ENCODE data around the gene PTH1R. TPM values are rescaled to one million over a fixed set of nuclear protein-coding genes. Genes with fewer than 3 reads are reported as not detected.

The PTH1R gene
- total RNA-seq, 4 donors from 2014 or later: 1.1 to 4.2 (median 3.0) TPM

DNA sequence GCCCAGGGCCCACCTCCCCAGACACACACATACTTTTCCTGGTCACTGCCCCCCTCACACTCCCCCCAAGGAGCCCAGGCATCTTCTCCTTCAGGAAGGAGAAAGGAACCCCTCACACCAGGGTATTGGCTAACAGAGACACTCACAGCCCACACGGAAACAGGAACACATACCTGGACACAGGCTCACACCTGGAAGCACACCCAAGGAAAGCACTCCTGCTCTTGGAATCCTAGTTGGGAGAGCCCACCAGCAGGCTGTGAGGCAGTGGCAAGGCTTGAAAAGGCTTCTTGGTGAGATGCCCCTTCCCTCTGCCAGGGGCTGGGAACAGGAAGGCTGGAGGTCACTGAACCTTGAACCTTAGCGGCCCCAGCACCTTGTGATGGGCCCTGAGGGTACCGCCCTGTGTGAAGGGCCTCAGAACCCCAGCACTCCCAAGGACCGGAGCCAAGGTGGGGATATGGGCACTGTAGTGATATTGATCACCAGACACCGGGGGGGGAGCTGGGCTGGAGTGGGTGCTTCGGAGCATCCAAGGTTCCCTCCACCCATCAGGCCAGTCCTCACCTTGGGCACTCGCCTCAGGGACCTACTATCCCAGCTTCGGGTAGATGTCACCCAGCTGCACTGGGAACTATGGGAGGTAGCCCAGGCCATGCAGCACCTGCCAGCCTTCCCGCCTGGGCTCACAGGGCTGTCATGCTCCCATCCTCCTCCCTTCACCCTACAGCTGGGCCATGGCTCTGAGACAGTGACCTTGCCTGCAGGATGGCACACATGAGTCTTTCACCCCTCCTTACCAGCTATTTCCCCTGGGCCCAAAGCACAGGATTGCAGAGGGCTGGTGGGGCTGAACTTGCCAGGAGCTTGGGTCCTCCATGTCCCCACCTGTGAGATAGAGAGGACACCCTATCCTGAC is 30.6 kb upstream of the PTH1R start:
- Histone ChIP-seq H3K4me3 (peak overlapping the region; percentile 55), H3K4me1 (peaks cover 41% of the 10 kb centered on the region), H3K9me3 (no peaks in the 10 kb centered on the region), H3K27ac (peak overlapping the region; percentile 71), H3K27me3 (no peaks in the 10 kb centered on the region), H3K36me3 (no peaks in the 10 kb centered on the region)
- peak in 1 of 2 donors; percentile 74 for DNase-seq (ENCODE audit: low spot score in 2 of 2)
- 78% methylated on average over 5 of the region's 9 CpGs for WGBS
- TF ChIP-seq POLR2A (IDR thresholded peaks at IDR 0.05) (no peak), POLR2AphosphoS5 (IDR thresholded peaks at IDR 0.05) (no peak), EP300 (IDR thresholded peaks at IDR 0.05) (no peak)
- TF ChIP-seq, protein P1, sequence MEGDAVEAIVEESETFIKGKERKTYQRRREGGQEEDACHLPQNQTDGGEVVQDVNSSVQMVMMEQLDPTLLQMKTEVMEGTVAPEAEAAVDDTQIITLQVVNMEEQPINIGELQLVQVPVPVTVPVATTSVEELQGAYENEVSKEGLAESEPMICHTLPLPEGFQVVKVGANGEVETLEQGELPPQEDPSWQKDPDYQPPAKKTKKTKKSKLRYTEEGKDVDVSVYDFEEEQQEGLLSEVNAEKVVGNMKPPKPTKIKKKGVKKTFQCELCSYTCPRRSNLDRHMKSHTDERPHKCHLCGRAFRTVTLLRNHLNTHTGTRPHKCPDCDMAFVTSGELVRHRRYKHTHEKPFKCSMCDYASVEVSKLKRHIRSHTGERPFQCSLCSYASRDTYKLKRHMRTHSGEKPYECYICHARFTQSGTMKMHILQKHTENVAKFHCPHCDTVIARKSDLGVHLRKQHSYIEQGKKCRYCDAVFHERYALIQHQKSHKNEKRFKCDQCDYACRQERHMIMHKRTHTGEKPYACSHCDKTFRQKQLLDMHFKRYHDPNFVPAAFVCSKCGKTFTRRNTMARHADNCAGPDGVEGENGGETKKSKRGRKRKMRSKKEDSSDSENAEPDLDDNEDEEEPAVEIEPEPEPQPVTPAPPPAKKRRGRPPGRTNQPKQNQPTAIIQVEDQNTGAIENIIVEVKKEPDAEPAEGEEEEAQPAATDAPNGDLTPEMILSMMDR (IDR thresholded peaks at IDR 0.05): no peak

DNA sequence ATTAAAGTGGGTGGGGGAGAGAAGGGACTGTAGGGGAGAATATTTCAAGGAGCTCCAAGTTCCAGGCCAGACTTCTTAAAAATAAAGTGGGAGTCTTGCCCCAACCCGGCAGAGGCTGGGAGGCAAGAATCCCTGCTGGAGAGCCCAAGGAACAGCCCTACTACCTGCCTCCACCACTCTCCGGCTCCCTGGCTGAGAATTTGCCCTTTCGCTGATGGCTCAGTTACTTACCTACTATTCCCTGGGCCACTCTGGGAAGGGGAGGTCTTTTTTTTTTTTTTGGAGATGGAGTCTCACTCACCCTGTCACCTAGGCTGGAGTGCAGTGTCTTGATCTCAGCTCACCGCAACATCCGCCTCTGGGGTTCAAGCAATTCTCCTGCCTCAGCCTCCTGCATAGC is 29.8 kb upstream of the PTH1R start:
- no peak for TF ChIP-seq POLR2A (IDR thresholded peaks at IDR 0.05)
- no peak for TF ChIP-seq POLR2AphosphoS5 (IDR thresholded peaks at IDR 0.05)
- TF ChIP-seq EP300 (IDR thresholded peaks at IDR 0.05): no peak
- TF ChIP-seq, protein P1 (IDR thresholded peaks at IDR 0.05): no peak
- Histone ChIP-seq H3K36me3 (no peaks in the 10 kb centered on the region), H3K9me3 (no peaks in the 10 kb centered on the region), H3K4me1 (peaks cover 41% of the 10 kb centered on the region), H3K27me3 (no peaks in the 10 kb centered on the region), H3K4me3 (no peak overlapping the region), H3K27ac (no peak overlapping the region)
- WGBS: 90% methylated on average over 5 of the region's 5 CpGs
- DNase-seq (ENCODE audit: low spot score in 2 of 2): peak in 1 of 2 donors; percentile 63

DNA sequence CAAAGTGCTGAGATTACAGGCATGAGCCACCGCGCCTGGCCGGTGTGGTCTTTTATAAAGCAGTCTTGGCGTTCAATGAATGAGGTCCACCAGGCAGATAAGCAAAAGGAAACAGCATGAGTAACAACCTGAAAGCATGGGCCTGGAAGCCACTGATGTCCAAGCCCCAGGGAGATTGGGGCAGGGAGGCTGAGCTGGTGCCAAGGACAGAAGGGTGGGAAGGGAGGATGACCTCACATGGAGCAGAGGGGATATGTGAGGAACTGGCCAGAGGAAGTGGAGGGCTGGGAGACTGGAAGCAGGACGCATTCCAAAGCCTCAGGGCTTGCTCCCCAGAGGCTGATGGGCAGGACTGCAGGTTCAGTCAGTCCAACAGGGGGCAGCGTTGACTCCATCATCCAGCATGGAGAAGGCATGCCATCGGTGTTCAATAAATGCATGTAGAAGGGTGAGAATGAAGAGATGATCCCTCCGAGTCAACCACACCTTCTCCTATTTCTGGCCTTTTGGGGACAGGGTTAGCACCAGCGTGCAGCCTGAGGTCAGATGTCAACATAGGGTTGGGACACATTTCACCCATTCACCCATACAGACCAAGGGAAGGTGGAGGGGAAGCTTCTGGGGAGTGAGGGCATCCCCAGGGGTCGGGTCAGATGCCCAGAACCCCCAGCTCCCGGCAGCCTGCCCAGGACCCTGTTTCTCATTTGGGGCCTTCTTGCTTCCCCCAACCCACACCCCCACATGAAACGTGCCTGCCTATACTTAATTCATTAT is 29.1 kb upstream of the PTH1R start:
- TF ChIP-seq, protein P1 (IDR thresholded peaks at IDR 0.05): peak in 1 of 2 donors; percentile 29
- no peak for TF ChIP-seq EP300 (IDR thresholded peaks at IDR 0.05)
- Histone ChIP-seq H3K27me3 (no peaks in the 10 kb centered on the region), H3K4me1 (peaks cover 41% of the 10 kb centered on the region), H3K9me3 (no peaks in the 10 kb centered on the region), H3K27ac (no peak overlapping the region), H3K36me3 (no peaks in the 10 kb centered on the region), H3K4me3 (no peak overlapping the region)
- peak; percentile 65 to 71 for DNase-seq (ENCODE audit: low spot score in 2 of 2)
- WGBS: 84% methylated on average over 12 of the region's 12 CpGs

- 82% methylated on average over 7 of the region's 7 CpGs for WGBS
- H3K4me1 ChIP-seq: peaks cover 41% of the 10 kb centered on the region
- H3K36me3 ChIP-seq: no peaks in the 10 kb centered on the region
- TF ChIP-seq POLR2AphosphoS5 (IDR thresholded peaks at IDR 0.05) (no peak), POLR2A (IDR thresholded peaks at IDR 0.05) (no peak), EP300 (IDR thresholded peaks at IDR 0.05) (no peak)
- TF ChIP-seq, protein P1 (IDR thresholded peaks at IDR 0.05): no peak
- DNase-seq (ENCODE audit: low spot score in 2 of 2): peak in 1 of 2 donors; percentile 69
- H3K4me3 ChIP-seq: no peak overlapping the region
- no peaks in the 10 kb centered on the region for H3K9me3 ChIP-seq
- no peak overlapping the region for H3K27ac ChIP-seq
- no peaks in the 10 kb centered on the region for H3K27me3 ChIP-seq
Measured at GRCh38 chr3:46849045-46849631, 28.4 kb upstream of the PTH1R start.

Measured in suprapubic skin (tissue), 4 donors.